ENCODE results near the gene SHC3.

DNA sequence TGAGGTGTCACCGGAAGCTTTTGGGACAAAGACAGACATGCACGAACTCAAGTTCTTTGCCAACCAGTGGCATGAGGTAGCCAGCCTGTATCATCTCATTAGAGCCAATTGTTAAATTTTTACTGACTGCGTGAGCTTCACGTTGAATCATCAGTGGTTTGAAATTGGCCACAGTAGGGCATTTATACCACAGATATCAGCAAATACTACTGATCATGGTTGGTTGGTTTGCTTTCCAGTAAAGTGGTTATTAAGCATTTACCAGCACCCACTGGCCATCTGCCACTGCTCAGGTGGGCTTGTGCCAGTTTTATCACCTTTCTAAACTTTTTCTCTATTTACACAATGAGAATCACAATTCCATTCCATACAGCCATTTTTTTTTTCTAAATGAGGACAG, 28.4 kb upstream of the SHC3 start:
- TF ChIP-seq, protein P1, sequence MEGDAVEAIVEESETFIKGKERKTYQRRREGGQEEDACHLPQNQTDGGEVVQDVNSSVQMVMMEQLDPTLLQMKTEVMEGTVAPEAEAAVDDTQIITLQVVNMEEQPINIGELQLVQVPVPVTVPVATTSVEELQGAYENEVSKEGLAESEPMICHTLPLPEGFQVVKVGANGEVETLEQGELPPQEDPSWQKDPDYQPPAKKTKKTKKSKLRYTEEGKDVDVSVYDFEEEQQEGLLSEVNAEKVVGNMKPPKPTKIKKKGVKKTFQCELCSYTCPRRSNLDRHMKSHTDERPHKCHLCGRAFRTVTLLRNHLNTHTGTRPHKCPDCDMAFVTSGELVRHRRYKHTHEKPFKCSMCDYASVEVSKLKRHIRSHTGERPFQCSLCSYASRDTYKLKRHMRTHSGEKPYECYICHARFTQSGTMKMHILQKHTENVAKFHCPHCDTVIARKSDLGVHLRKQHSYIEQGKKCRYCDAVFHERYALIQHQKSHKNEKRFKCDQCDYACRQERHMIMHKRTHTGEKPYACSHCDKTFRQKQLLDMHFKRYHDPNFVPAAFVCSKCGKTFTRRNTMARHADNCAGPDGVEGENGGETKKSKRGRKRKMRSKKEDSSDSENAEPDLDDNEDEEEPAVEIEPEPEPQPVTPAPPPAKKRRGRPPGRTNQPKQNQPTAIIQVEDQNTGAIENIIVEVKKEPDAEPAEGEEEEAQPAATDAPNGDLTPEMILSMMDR (conservative IDR thresholded peaks at IDR 0.05 in 1 of 2, IDR thresholded peaks at IDR 0.05 in 1 of 2; ENCODE audit: extremely low read depth in 1 of 2, insufficient read depth in 1 of 2, low read depth in 1 of 2, low read length in 2 of 2) = no peak
- TF ChIP-seq EZH2 (IDR thresholded peaks at IDR 0.05; ENCODE audit: borderline replicate concordance, low read length) = no peak

All from mammary epithelial cell (primary cell).